Activated CD4-positive, alpha-beta memory T cell treated with anti-CD3 and anti-CD28 coated beads, Interleukin-2, amount 10 ng/mL, durations not matched to agents 7 days and 5 days (primary cell): ENCODE results near the gene ST3GAL5. TPM values are rescaled to one million over a fixed set of nuclear protein-coding genes. Genes with fewer than 3 reads are reported as not detected.

Experiments used
- CTCF ChIA-PET: fragments of 350-600 bp; sonication (Branson Sonifier 250); formaldehyde crosslinking; loops from one replicate; lab custom pipeline; 2021; ENCODE audit warnings: antibody characterized with exemption, inconsistent platforms; lab: Charles Lee
- POLR2A ChIA-PET: fragments of 350-600 bp; sonication (Branson Sonifier 250); formaldehyde crosslinking; loops from one replicate; lab custom pipeline; 2021; ENCODE audit warnings: antibody characterized with exemption; lab: Charles Lee
- DNase-seq: peaks from one replicate; pipeline ENCODE4 v3.0.0-alpha.2; 2020
- H3K27ac Mint-ChIP-seq: one replicate; pipeline ENCODE4 v1.8.0; 2021; ENCODE audit warnings: mild to moderate bottlenecking, mixed read lengths
- H3K27me3 Mint-ChIP-seq: one replicate; pipeline ENCODE4 v1.8.0; 2021; ENCODE audit warnings: mixed read lengths
- H3K36me3 Mint-ChIP-seq: one replicate; pipeline ENCODE4 v1.8.0; 2021; ENCODE audit warnings: low read depth, mixed read lengths
- H3K4me1 Mint-ChIP-seq: one replicate; pipeline ENCODE4 v1.8.0; 2021; ENCODE audit warnings: mixed read lengths
- H3K4me3 Mint-ChIP-seq: one replicate; pipeline ENCODE4 v1.8.0; 2021; ENCODE audit warnings: mild to moderate bottlenecking, mixed read lengths
- H3K9me3 Mint-ChIP-seq: one replicate; pipeline ENCODE4 v1.8.0; 2021; ENCODE audit warnings: mixed read lengths
- total RNA-seq, 2 experiments: library from RNA; stranded (reverse); gene quantifications; one replicate each; pipeline ENCODE4 v1.2.3, GENCODE V29; 2021

Gene ST3GAL5
- total RNA-seq, 2 experiments from 2014 or later = 58.3 to 67.1 TPM

GRCh38 chr2:85794491-85795121 lies 94.2 kb downstream of the ST3GAL5 start:
- Mint-ChIP-seq H3K36me3 (no peaks in the 10 kb centered on the region), H3K4me3 (no peak overlapping the region), H3K9me3 (no peaks in the 10 kb centered on the region), H3K27me3 (peaks cover 48% of the 10 kb centered on the region), H3K4me1 (peaks cover 1% of the 10 kb centered on the region), H3K27ac (no peak overlapping the region)
- no peak for DNase-seq
- POLR2A ChIA-PET = no interaction called here
- CTCF ChIA-PET = interaction anchor here (0.8 kb wide), 1 partner anchor 19 kb away, joined by 3 read pairs; no protein-coding TSS in a partner anchor

GRCh38 chr2:85794038-85794441 lies 94.8 kb downstream of the ST3GAL5 start:
- no peaks in the 10 kb centered on the region for H3K4me1 Mint-ChIP-seq
- DNase-seq = no peak
- H3K9me3 Mint-ChIP-seq = no peaks in the 10 kb centered on the region
- no peak overlapping the region for H3K27ac Mint-ChIP-seq
- no peak overlapping the region for H3K4me3 Mint-ChIP-seq
- CTCF ChIA-PET = no interaction called here
- H3K36me3 Mint-ChIP-seq = no peaks in the 10 kb centered on the region
- H3K27me3 Mint-ChIP-seq = peaks cover 50% of the 10 kb centered on the region
- POLR2A ChIA-PET = no interaction called here

GRCh38 chr2:85793584-85793983 lies 95.2 kb downstream of the ST3GAL5 start:
- Mint-ChIP-seq H3K4me1 (no peaks in the 10 kb centered on the region), H3K4me3 (no peak overlapping the region), H3K9me3 (no peaks in the 10 kb centered on the region), H3K36me3 (no peaks in the 10 kb centered on the region), H3K27ac (no peak overlapping the region), H3K27me3 (peaks cover 47% of the 10 kb centered on the region)
- ChIA-PET CTCF (no interaction called here), POLR2A (no interaction called here)
- DNase-seq = no peak

- no peaks in the 10 kb centered on the region for H3K9me3 Mint-ChIP-seq
- no peak for DNase-seq
- ChIA-PET CTCF (interaction anchor here (0.5 kb wide), 2 partner anchors 13 to 113 kb away, joined by 3 read pairs; no protein-coding TSS in a partner anchor), POLR2A (no interaction called here)
- peaks cover 42% of the 10 kb centered on the region for H3K27me3 Mint-ChIP-seq
- no peak overlapping the region for H3K27ac Mint-ChIP-seq
- no peak overlapping the region for H3K4me3 Mint-ChIP-seq
- no peaks in the 10 kb centered on the region for H3K36me3 Mint-ChIP-seq
- no peaks in the 10 kb centered on the region for H3K4me1 Mint-ChIP-seq
These were observed 95.9 kb downstream of the ST3GAL5 start for GRCh38 chr2:85792783-85793441.

GRCh38 chr2:85791704-85792565 lies 96.9 kb downstream of the ST3GAL5 start:
- H3K4me1 Mint-ChIP-seq = no peaks in the 10 kb centered on the region
- DNase-seq = no peak
- no peaks in the 10 kb centered on the region for H3K36me3 Mint-ChIP-seq
- no peak overlapping the region for H3K4me3 Mint-ChIP-seq
- ChIA-PET CTCF (interaction anchor here (0.5 kb wide), 1 partner anchor 14 kb away, joined by 3 read pairs; no protein-coding TSS in a partner anchor), POLR2A (no interaction called here)
- H3K9me3 Mint-ChIP-seq = no peaks in the 10 kb centered on the region
- H3K27me3 Mint-ChIP-seq = peaks cover 36% of the 10 kb centered on the region
- no peak overlapping the region for H3K27ac Mint-ChIP-seq

- no peaks in the 10 kb centered on the region for H3K9me3 Mint-ChIP-seq
- no peak for DNase-seq
- no peak overlapping the region for H3K4me3 Mint-ChIP-seq
- no peaks in the 10 kb centered on the region for H3K4me1 Mint-ChIP-seq
- H3K27me3 Mint-ChIP-seq = peaks cover 36% of the 10 kb centered on the region
- no peak overlapping the region for H3K27ac Mint-ChIP-seq
- no peaks in the 10 kb centered on the region for H3K36me3 Mint-ChIP-seq
- ChIA-PET POLR2A (no interaction called here), CTCF (no interaction called here)
These were observed 98.1 kb downstream of the ST3GAL5 start for GRCh38 chr2:85790499-85791188.

GRCh38 chr2:85790032-85790431 lies 98.8 kb downstream of the ST3GAL5 start:
- Mint-ChIP-seq H3K27ac (no peak overlapping the region), H3K9me3 (no peaks in the 10 kb centered on the region), H3K27me3 (peaks cover 36% of the 10 kb centered on the region), H3K36me3 (no peaks in the 10 kb centered on the region), H3K4me3 (no peak overlapping the region), H3K4me1 (no peaks in the 10 kb centered on the region)
- CTCF ChIA-PET = no interaction called here
- POLR2A ChIA-PET = no interaction called here
- DNase-seq = no peak

GRCh38 chr2:85789271-85789670 lies 99.5 kb downstream of the ST3GAL5 start:
- H3K27me3 Mint-ChIP-seq = peaks cover 36% of the 10 kb centered on the region
- H3K9me3 Mint-ChIP-seq = no peaks in the 10 kb centered on the region
- H3K36me3 Mint-ChIP-seq = no peaks in the 10 kb centered on the region
- ChIA-PET POLR2A (no interaction called here), CTCF (no interaction called here)
- no peak overlapping the region for H3K4me3 Mint-ChIP-seq
- H3K4me1 Mint-ChIP-seq = no peaks in the 10 kb centered on the region
- no peak for DNase-seq
- no peak overlapping the region for H3K27ac Mint-ChIP-seq

GRCh38 chr2:85788603-85789002 lies 100.2 kb downstream of the ST3GAL5 start:
- no peaks in the 10 kb centered on the region for H3K4me1 Mint-ChIP-seq
- ChIA-PET CTCF (no interaction called here), POLR2A (no interaction called here)
- DNase-seq = no peak
- peaks cover 31% of the 10 kb centered on the region for H3K27me3 Mint-ChIP-seq
- H3K9me3 Mint-ChIP-seq = no peaks in the 10 kb centered on the region
- H3K27ac Mint-ChIP-seq = no peak overlapping the region
- H3K4me3 Mint-ChIP-seq = no peak overlapping the region
- H3K36me3 Mint-ChIP-seq = no peaks in the 10 kb centered on the region

GRCh38 chr2:85787981-85788340 lies 100.8 kb downstream of the ST3GAL5 start:
- no peaks in the 10 kb centered on the region for H3K9me3 Mint-ChIP-seq
- ChIA-PET POLR2A (no interaction called here), CTCF (no interaction called here)
- no peak overlapping the region for H3K27ac Mint-ChIP-seq
- H3K36me3 Mint-ChIP-seq = no peaks in the 10 kb centered on the region
- H3K4me3 Mint-ChIP-seq = no peak overlapping the region
- no peak for DNase-seq
- H3K4me1 Mint-ChIP-seq = no peaks in the 10 kb centered on the region
- peaks cover 29% of the 10 kb centered on the region for H3K27me3 Mint-ChIP-seq

- H3K4me1 Mint-ChIP-seq = no peaks in the 10 kb centered on the region
- peaks cover 24% of the 10 kb centered on the region for H3K27me3 Mint-ChIP-seq
- no peak for DNase-seq
- ChIA-PET POLR2A (no interaction called here), CTCF (no interaction called here)
- no peaks in the 10 kb centered on the region for H3K36me3 Mint-ChIP-seq
- H3K4me3 Mint-ChIP-seq = no peak overlapping the region
- no peaks in the 10 kb centered on the region for H3K9me3 Mint-ChIP-seq
- no peak overlapping the region for H3K27ac Mint-ChIP-seq
These were observed 101.4 kb downstream of the ST3GAL5 start for GRCh38 chr2:85787282-85787980.
